Caco-2 (cell line): Measurements from ENCODE around the gene RBP5. TPM values are rescaled to one million over a fixed set of nuclear protein-coding genes. Genes with fewer than 3 reads are reported as not detected.

Source experiments
- BruUV-seq: library from RNA; stranded (reverse); fragments of 400-500 nt; replicated peaks from 2 replicates; lab custom pipeline; 2021; lab: Mats Ljungman, UMichigan
- CTCF ChIA-PET: fragments of 300-600 bp; sonication (Branson Sonifier 250); formaldehyde crosslinking; loops from one replicate; lab custom pipeline; 2022; ENCODE audit warnings: antibody characterized with exemption; lab: Charles Lee
- POLR2A ChIA-PET: fragments of 300-600 bp; sonication (Branson Sonifier 250); formaldehyde crosslinking; loops from one replicate; lab custom pipeline; 2022; ENCODE audit warnings: antibody characterized with exemption; lab: Charles Lee
- DNase-seq, 2 experiments: peaks; one replicate each; pipeline versions ENCODE4 v3.0.0 to v3.0.0-alpha.2; 2020 to 2022
- H3K27me3 ChIP-seq: replicated peaks from 2 replicates; pipeline ENCODE4 v1.6.0; 2011; ENCODE audit warnings: low read length; ENCODE audit not compliant: control insufficient read depth, insufficient read depth
- H3K36me3 ChIP-seq: 2 replicates; pipeline ENCODE4 v1.5.1; 2011; ENCODE audit warnings: low read length; ENCODE audit not compliant: control insufficient read depth, insufficient read depth
- H3K4me1 ChIP-seq: fragments of 250-450 bp; sonication (Bioruptor Pico); 2 replicates; pipeline ENCODE4 v1.5.1; 2020; ENCODE audit warnings: mild to moderate bottlenecking
- H3K4me3 ChIP-seq: 2 replicates; pipeline ENCODE4 v1.5.1; 2011; ENCODE audit warnings: low read depth, mild to moderate bottlenecking, control low read depth, low read length
- H3K9me3 ChIP-seq: fragments of 250-450 bp; sonication (Bioruptor Pico); 2 replicates; pipeline ENCODE4 v1.5.1; 2020; ENCODE audit warnings: mild to moderate bottlenecking, moderate library complexity
- H3K27ac Mint-ChIP-seq: one replicate; pipeline ENCODE4 v1.8.0; 2022; ENCODE audit warnings: mixed read lengths; ENCODE audit not compliant: unreplicated experiment
- H3K27me3 Mint-ChIP-seq: one replicate; pipeline ENCODE4 v1.8.0; 2022; ENCODE audit warnings: mixed read lengths; ENCODE audit not compliant: insufficient read depth, unreplicated experiment
- H3K36me3 Mint-ChIP-seq: one replicate; pipeline ENCODE4 v1.8.0; 2022; ENCODE audit warnings: mild to moderate bottlenecking, mixed read lengths; ENCODE audit not compliant: insufficient read depth, unreplicated experiment
- H3K4me1 Mint-ChIP-seq: one replicate; pipeline ENCODE4 v1.8.0; 2022; ENCODE audit warnings: low read depth, mixed read lengths; ENCODE audit not compliant: unreplicated experiment
- H3K4me3 Mint-ChIP-seq: one replicate; pipeline ENCODE4 v1.8.0; 2022; ENCODE audit warnings: mild to moderate bottlenecking, moderate library complexity, mixed read lengths; ENCODE audit not compliant: unreplicated experiment
- H3K9me3 Mint-ChIP-seq: one replicate; pipeline ENCODE4 v1.8.0; 2022; ENCODE audit warnings: mixed read lengths; ENCODE audit not compliant: unreplicated experiment
- CTCF ChIP-seq, 2 experiments: fragments of 200-600 bp in 1 of 2; IDR thresholded peaks; 1 replicate in 1 of 2; 2 replicates in 1 of 2; pipeline versions ENCODE4 v1.5.1 to v1.8.0; 2011 to 2022; ENCODE audit warnings: antibody characterized with exemption in 1 of 2, control low read depth in 1 of 2, inconsistent platforms in 1 of 2, low read depth in 1 of 2, low read length in 1 of 2, mild to moderate bottlenecking in 1 of 2, moderate library complexity in 1 of 2; ENCODE audit not compliant: insufficient read depth in 1 of 2, severe bottlenecking in 1 of 2, unreplicated experiment in 1 of 2
- intact Hi-C: fragments of 100-400 bp; cut with micrococcal nuclease; formaldehyde crosslinking; loops from one replicate; pipeline ENCODE4 v1.10.0; 2022; ENCODE audit not compliant: unreplicated experiment
- total RNA-seq: library from RNA; stranded (reverse); gene quantifications from 2 replicates; pipeline ENCODE4 v1.2.3, GENCODE V29; 2022

Gene RBP5
- total RNA-seq, 1 experiment from 2014 or later, result 1.8 TPM

DNA sequence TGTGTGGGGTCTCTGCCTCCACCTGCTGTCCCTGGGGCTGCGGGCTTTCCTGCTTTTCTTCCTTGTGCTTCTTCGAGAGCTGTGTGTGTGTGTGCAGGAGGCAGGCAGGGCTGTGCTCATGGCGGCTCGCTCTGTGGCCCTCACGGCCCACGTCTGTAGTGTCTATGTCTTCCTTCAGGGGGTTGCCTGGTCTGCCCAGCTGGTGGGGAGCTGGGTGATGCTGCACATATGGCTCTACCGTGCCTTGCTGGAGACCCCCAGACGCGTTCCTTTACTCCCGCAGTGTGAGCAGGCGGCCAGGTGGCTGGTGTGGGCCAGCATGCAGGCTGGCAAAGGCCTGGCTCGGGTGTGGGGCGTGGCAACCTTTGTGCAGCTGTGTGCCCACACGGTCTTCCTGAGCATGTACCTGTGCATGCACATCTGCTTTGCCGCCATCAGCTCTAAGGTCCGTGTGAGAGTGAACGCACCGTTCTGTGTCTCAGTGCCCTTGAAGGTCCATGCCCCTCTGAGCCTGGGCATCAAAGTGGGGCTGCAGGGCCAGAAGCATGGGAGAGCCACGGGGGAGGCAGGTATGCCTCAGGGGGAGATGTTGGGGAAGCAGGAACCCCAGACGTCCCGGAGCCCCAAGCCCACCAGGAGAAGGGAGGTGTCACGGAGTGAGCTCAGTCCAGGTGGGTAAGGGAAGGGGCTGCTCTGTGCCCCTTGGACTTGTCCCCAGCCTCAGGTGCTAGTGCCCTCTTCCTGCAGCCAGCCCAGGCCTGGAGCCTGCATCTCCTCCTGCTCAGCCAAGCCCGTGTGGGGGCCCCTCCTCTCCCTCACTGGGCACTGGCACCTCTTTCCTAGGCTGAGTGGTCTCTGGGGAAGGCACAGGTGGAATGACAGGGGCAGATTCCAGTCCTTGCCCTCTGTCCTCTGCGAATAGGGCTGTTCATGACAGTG lies 27.8 kb upstream of the RBP5 start:
- Mint-ChIP-seq H3K27ac (no peak overlapping the region), H3K4me1 (no peaks in the 10 kb centered on the region)
- CTCF ChIA-PET, result interaction anchor here (1.3 kb wide), 2 partner anchors 16 to 38 kb away, joined by 3 to 4 read pairs; no protein-coding TSS in a partner anchor

DNA sequence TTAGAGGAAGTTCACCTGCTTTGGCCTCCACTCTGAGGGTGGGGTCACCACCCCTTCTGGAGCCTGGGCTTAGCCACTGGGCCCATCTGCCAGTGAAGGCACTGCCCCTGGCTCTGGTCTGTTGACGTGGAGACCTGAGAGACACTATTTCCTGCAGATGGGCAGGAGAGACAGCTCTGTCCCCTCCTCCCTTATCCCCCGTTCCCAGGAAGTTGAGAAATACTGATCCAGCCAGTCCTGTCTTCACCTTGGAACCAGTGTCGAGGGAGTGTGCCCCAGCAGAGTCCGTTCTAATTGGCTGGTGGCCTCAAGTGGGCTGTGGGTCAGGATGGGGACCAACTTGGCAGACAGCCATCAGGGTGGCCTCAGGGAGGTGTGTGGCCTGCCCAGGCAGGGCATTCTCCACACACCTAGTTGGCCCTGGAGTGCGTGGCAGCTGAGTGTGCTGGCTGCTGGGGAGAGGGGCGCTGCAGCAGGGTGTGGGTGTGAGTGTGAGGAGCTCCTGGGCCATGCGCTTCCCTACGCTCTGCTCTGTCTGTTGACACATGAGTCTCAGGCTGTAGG lies 26.9 kb upstream of the RBP5 start:
- intact Hi-C loops, result no loop called here
- no TSS peak for BruUV-seq
- no peaks in the 10 kb centered on the region for H3K27me3 ChIP-seq
- H3K4me3 ChIP-seq, result no peak overlapping the region
- H3K36me3 ChIP-seq, result peaks cover 2% of the 10 kb centered on the region; the same call in 1 of the 2 replicates
- no peak for TF ChIP-seq CTCF (IDR thresholded peaks at IDR 0.05; ENCODE audit: insufficient read depth in 1 of 2, low read depth in 1 of 2, low read length in 1 of 2, severe bottlenecking in 1 of 2, unreplicated experiment in 1 of 2)
- Mint-ChIP-seq H3K36me3 (no peaks in the 10 kb centered on the region), H3K27me3 (no peaks in the 10 kb centered on the region), H3K9me3 (no peaks in the 10 kb centered on the region), H3K4me1 (no peaks in the 10 kb centered on the region), H3K27ac (no peak overlapping the region), H3K4me3 (no peak overlapping the region)
- H3K9me3 ChIP-seq, result no peaks in the 10 kb centered on the region
- POLR2A ChIA-PET, result interaction anchor here (0.6 kb wide), 1 partner anchor 77 kb away, joined by 11 read pairs; no protein-coding TSS in a partner anchor
- CTCF ChIA-PET, result interaction anchor here (1.0 to 1.6 kb wide), 2 partner anchors 11 to 13 kb away, joined by 3 to 9 read pairs; no protein-coding TSS in a partner anchor
- no peak for DNase-seq
- no peaks in the 10 kb centered on the region for H3K4me1 ChIP-seq

More for the DNA sequence above, 27.8 kb upstream of the RBP5 start:
- intact Hi-C loops, result no loop called here
- H3K36me3 ChIP-seq, result peaks cover 2% of the 10 kb centered on the region; the same call in 1 of the 2 replicates
- H3K4me1 ChIP-seq, result no peaks in the 10 kb centered on the region
- H3K36me3 Mint-ChIP-seq, result no peaks in the 10 kb centered on the region
- H3K4me3 ChIP-seq, result no peak overlapping the region
- H3K9me3 Mint-ChIP-seq, result no peaks in the 10 kb centered on the region
- POLR2A ChIA-PET, result interaction anchor here (0.6 kb wide), 1 partner anchor 78 kb away, joined by 11 read pairs; no protein-coding TSS in a partner anchor
- no peaks in the 10 kb centered on the region for H3K9me3 ChIP-seq
- H3K27me3 Mint-ChIP-seq, result no peaks in the 10 kb centered on the region
- no TSS peak for BruUV-seq
- TF ChIP-seq CTCF (IDR thresholded peaks at IDR 0.05; ENCODE audit: insufficient read depth in 1 of 2, low read depth in 1 of 2, low read length in 1 of 2, severe bottlenecking in 1 of 2, unreplicated experiment in 1 of 2), result no peak
- H3K4me3 Mint-ChIP-seq, result no peak overlapping the region
- H3K27me3 ChIP-seq, result no peaks in the 10 kb centered on the region
- no peak for DNase-seq

DNA sequence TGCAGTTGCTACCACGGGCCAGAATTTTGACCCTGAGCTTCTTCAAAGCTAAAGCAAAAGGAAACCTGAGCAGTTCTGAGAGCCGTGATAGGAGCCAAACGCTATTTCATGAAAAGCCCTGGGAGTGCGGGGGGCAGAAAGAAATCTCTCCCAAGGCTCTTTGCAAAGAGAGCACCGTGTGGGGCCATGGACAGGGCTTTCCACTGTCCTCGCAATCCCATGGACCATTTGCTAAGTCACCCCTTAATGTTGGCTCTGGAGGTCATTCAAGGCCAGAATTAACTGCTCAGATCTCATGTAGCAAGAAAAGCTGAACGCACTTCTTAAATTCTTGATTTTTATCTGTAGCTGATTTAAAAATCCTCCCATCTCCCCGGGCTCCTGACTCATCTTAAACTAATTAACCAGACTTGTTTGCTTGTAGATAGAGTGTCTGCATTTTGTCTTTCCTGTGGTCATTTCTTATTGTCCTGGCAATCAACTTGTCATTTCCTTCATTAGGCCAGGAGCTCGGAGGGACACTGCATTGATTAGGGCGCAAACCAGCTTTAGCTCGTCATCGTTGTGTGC lies 26.3 kb upstream of the RBP5 start:
- ChIA-PET CTCF (interaction anchor here (0.7 to 1.6 kb wide), 3 partner anchors 10 to 15 kb away, joined by 3 to 9 read pairs (median 4); no protein-coding TSS in a partner anchor), POLR2A (no interaction called here)
- no peak overlapping the region for H3K4me3 ChIP-seq
- no peak for TF ChIP-seq CTCF (IDR thresholded peaks at IDR 0.05; ENCODE audit: insufficient read depth in 1 of 2, low read depth in 1 of 2, low read length in 1 of 2, severe bottlenecking in 1 of 2, unreplicated experiment in 1 of 2)
- no peak for DNase-seq
- H3K9me3 ChIP-seq, result no peaks in the 10 kb centered on the region
- no TSS peak for BruUV-seq
- peaks cover 2% of the 10 kb centered on the region for H3K36me3 ChIP-seq
- Mint-ChIP-seq H3K27me3 (no peaks in the 10 kb centered on the region), H3K27ac (no peak overlapping the region), H3K36me3 (peaks cover 1% of the 10 kb centered on the region), H3K4me1 (no peaks in the 10 kb centered on the region), H3K9me3 (no peaks in the 10 kb centered on the region), H3K4me3 (no peak overlapping the region)
- H3K4me1 ChIP-seq, result no peaks in the 10 kb centered on the region
- intact Hi-C loops, result no loop called here
- no peaks in the 10 kb centered on the region for H3K27me3 ChIP-seq
